Measurements from ENCODE around the gene IL22RA2.
"Not testable (repeated sequence)": the region's sequence is repeated elsewhere in the genome, so short reads cannot be mapped to it uniquely, and the experiment has no call there.

The IL22RA2 gene

GRCh38 chr6:137173501-137173900 is at the start of gene IL22RA2:
TSS of gene IL22RA2 (minus strand) at chr6:137173644. CDS start at chr6:137161749, 11,895 bp downstream.
- DNase-seq (ENCODE audit: low spot score): no peak

- no peak for DNase-seq (ENCODE audit: low spot score)
Measured at GRCh38 chr6:137222381-137222780, 48.9 kb upstream of the IL22RA2 start.

DNA sequence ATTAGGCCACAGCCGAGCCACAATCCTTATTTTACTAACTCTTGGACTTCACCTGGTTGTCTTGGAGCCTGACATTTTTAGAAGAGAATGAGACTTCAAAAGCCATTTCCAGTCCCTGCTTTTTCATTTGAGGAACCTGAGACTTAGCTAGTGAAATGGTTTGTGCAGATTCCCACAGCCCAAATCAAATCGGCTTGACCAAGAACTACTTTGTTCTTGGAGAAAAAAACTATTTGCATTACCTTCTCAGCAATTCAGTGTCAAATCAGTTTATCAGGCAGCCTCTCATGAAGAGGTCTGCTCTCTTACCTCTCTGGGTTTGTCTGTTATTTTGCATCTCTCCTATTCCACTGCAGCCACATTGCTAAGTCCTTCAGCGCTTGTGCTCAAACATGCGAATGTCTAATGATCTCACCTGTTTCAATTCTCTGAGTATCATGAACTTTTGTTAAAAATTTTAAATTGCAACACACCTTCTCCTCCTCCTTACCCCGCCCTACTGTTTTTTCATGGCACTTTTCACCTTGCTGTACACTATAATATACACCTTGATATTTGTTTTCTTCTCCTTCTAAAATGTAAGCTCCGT is 46.3 kb upstream of the IL22RA2 start:
- DNase-seq (ENCODE audit: low spot score): no peak

GRCh38 chr6:137218917-137219663 is 45.6 kb upstream of the IL22RA2 start, which contains the start of gene IFNGR1:
TSS of gene IFNGR1 (minus strand) at chr6:137219385. CDS start at chr6:137219327, 58 bp downstream.
- peak; percentile 96 for DNase-seq (ENCODE audit: low spot score)

GRCh38 chr6:137218473-137218916 is 45.1 kb upstream of the IL22RA2 start:
- peak; percentile 56 for DNase-seq (ENCODE audit: low spot score)

GRCh38 chr6:137217801-137218472 is 44.5 kb upstream of the IL22RA2 start:
- DNase-seq (ENCODE audit: low spot score): peak; percentile 40

GRCh38 chr6:137216875-137217553 is 43.6 kb upstream of the IL22RA2 start:
- DNase-seq (ENCODE audit: low spot score): no peak

DNA sequence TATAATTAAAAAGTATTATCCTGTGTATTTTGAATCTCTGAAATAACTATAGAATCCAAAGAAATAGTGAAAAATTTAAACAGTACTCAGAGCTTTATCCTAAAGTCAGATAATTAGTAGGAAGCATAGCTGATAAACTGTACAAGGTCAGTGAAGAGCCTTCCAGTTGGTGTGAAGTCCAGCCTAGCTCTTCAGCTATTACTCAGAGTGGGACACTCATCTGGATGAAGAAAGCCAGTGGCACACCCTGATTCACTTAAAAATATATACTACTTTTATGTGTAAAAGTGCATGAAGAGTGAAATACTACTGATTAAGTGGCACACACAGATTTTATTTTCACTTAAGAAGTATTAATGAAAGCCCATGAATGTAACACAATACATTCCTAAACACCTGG is 42.7 kb upstream of the IL22RA2 start:
- no peak for DNase-seq (ENCODE audit: low spot score)

GRCh38 chr6:137215630-137216029 is 42.2 kb upstream of the IL22RA2 start:
- DNase-seq (ENCODE audit: low spot score): not testable (repeated sequence)

DNA sequence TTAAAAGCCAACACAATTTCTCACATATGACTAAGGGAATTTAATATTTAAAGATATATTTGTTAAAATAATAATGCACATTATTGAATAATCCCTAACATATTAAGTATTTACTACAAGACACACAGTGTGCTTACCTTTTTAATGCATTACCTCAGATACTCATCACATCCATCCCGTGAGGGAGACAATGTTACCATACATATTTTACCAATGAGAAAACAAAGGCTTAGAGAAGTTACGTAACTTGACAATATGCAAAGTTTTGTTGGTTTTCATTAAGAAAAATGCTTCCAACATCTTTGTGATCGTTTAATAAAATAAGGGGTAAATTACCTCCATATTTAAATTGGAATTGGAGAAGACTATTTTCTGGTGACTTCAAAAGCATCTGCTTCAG is 41.5 kb upstream of the IL22RA2 start:
- DNase-seq (ENCODE audit: low spot score): no peak

DNA sequence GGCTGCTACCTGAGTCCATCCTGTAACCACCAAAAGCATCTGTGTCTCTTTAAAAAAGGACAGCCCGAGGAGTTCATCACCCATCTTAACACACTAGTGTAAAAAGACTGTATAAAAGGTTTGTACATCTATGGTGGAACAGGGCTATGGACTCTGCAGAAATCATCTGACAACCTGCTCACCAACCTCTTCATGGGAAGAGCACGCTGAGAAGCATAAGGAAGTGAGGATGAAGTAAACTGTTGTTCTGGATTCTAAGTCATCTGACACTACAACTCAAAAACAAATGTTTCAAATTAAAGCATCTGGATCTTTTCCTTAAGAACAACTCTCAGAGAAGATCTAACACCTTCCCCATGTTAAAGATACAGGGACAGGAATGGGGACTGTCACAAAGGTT is 40.4 kb upstream of the IL22RA2 start:
- no peak for DNase-seq (ENCODE audit: low spot score)

GRCh38 chr6:137213331-137213740 is 39.9 kb upstream of the IL22RA2 start:
- no peak for DNase-seq (ENCODE audit: low spot score)

DNA sequence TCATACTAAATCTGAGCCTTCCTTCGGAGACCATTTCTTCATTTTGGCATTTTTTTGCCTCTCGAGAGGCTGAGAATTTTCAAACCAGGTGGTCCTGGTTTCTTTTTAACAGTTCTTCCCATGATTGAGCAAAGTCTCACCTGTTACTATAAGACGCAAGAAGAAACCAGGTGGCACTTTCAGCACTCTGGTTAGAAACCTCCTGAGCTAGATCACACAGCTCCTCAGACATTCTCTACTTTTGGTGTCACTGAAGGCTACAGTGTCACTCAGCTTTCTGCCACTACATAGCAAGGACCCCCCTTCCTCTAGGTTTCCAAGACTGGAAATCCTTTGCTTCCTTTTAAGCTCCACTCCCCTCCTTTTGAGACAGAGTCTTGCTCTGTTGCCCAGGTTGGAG is 38.5 kb upstream of the IL22RA2 start:
- DNase-seq (ENCODE audit: low spot score): no peak

DNA sequence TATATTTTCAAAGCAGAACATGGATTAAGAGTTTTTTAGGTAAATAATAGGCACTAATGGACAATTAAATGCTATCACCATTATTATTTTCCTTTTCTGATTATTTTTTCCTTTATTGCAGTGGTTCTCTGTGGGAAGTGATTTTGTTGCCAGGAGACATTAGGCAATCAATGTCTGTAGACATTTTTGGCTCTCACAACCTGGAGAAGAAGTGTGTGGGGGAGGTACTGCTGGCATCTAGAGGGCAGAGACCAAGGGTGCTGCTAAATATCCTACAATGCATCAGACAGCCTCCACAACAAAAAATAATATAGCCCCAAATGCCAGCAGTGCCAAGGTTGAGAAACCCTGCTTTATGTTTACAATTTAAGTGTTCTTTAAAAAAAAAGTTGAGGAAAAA is 37.5 kb upstream of the IL22RA2 start:
- no peak for DNase-seq (ENCODE audit: low spot score)

- no peak for DNase-seq (ENCODE audit: low spot score)
Measured at GRCh38 chr6:137208279-137208678, 34.8 kb upstream of the IL22RA2 start.

- not testable (repeated sequence) for DNase-seq (ENCODE audit: low spot score)
Measured at GRCh38 chr6:137207457-137207856, 34.0 kb upstream of the IL22RA2 start.

GRCh38 chr6:137206577-137206976 is 33.1 kb upstream of the IL22RA2 start:
- no peak for DNase-seq (ENCODE audit: low spot score)

DNA sequence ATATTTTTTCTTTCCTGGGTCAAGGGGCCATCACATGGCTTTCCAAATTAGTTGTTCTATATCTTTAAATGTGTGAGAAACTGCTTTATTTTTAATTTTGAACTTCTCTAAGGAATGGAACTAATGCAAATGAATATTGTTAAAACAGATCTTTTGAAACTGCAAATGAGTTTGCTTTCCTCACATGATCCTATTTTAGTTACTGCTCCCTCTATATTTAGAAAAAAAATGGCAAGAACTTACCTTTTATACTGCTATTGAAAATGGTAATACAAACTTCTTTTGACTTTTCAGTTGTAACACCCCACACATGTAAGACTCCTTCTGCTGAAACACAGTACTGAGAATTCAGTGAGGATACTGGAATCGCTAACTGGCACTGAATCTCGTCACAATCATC is 29.8 kb upstream of the IL22RA2 start:
- DNase-seq (ENCODE audit: low spot score): no peak

- no peak for DNase-seq (ENCODE audit: low spot score)
Measured at GRCh38 chr6:137202078-137202477, 28.6 kb upstream of the IL22RA2 start.

DNA sequence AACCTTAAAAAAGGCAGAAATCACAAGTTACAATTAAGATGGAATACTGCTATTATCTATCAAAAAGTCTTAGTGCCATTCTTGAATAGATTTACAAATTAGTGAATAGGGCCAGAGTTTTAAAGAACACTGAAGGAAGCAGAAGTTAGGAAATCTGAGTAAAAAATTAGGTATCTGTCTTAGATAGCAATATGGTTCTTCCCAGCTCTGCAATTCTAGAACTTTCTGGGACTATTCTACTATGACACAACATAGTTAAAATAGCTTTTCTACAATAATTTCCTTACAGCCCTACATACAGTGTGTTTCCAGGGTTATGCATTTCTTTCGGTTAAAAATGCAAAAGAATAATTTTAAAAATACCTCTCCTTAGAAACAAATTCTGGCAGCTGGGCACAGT is 27.6 kb upstream of the IL22RA2 start:
- DNase-seq (ENCODE audit: low spot score): no peak

DNA sequence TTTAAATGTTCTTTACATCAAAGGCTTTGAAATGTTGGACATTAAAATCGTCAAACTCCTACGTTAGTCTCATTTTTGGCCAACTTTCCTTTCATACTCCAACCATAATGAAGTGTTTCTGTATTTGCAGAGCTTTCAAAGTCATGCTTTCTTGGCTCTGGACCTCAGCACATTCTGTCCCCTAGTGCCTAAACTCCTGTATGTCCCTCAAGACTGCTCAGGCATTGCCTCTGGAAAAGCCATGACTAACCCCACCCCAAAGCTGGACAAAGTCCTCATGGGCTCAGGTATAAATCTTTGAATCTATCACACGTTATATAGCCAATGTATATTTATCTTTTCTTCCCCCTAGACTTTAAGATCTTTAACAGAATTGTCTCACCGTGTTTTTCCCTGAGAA is 26.8 kb upstream of the IL22RA2 start:
- DNase-seq (ENCODE audit: low spot score): no peak
